SK-N-SH (cell line): Measurements from ENCODE around the gene MAGI2. TPM values are rescaled to one million over a fixed set of nuclear protein-coding genes. Genes with fewer than 3 reads are reported as not detected.
A peak's percentile ranks its signal among the peaks of the same experiment; 100 is the strongest.

Source experiments
- CTCF ChIA-PET: fragments of 300-600, 350-600 bp; formaldehyde crosslinking; extraction: SDS; loops from one replicate; lab custom pipeline; 2021; lab: Yijun Ruan, JAX
- POLR2A ChIA-PET: fragments of 350-600 bp; sonication (Branson Sonifier 250); formaldehyde crosslinking; extraction: SDS; loops from one replicate; lab custom pipeline; 2020; ENCODE audit warnings: antibody characterized with exemption, inconsistent platforms; lab: Yijun Ruan, JAX
- DNase-seq: peaks from one replicate; pipeline ENCODE4 v3.0.0; 2012
- H2AFZ ChIP-seq: fragments of 200-600 bp; sonication (generic); 2 replicates; pipeline ENCODE4 v1.8.1; 2016; ENCODE audit warnings: antibody characterized with exemption, mild to moderate bottlenecking, low read depth
- H3F3A ChIP-seq: fragments of 200-600 bp; sonication (generic); replicated peaks from 2 replicates; pipeline ENCODE3; 2016; ENCODE audit warnings: antibody characterized with exemption, mild to moderate bottlenecking; ENCODE audit not compliant: insufficient read depth
- H3K27ac ChIP-seq, 2 experiments: fragments of 200-500 bp in 1 of 2; fragments of 200-600 bp in 1 of 2; sonication (Bioruptor generic) in 1 of 2; sonication (generic), shearing (Covaris generic) in 1 of 2; 2 replicates each; pipeline versions ENCODE4 v1.5.1 to v1.6.1; 2014 to 2016; ENCODE audit warnings: low read depth in 2 of 2, inconsistent platforms in 1 of 2, low read length in 1 of 2, mild to moderate bottlenecking in 1 of 2, mixed read lengths in 1 of 2
- H3K27me3 ChIP-seq: fragments of 200-600 bp; sonication (generic), shearing (Covaris generic); 2 replicates; pipeline ENCODE4 v1.6.1; 2016; ENCODE audit warnings: mixed run types; ENCODE audit not compliant: insufficient read depth
- H3K36me3 ChIP-seq, 2 experiments: fragments of 200-500 bp in 1 of 2; fragments of 200-600 bp in 1 of 2; sonication (Bioruptor generic) in 1 of 2; sonication (generic) in 1 of 2; replicated peaks in 1 of 2; 2 replicates each; pipeline versions ENCODE3 to v1.5.1; 2014 to 2016; ENCODE audit warnings: low read length in 1 of 2, mild to moderate bottlenecking in 1 of 2; ENCODE audit not compliant: insufficient read depth in 2 of 2, control insufficient read depth in 1 of 2
- H3K4me1 ChIP-seq, 2 experiments: fragments of 200-500 bp in 1 of 2; fragments of 200-600 bp in 1 of 2; sonication (Bioruptor generic) in 1 of 2; sonication (generic), shearing (Covaris generic) in 1 of 2; 2 replicates each; pipeline versions ENCODE4 v1.5.1 to v1.6.1; 2014 to 2016; ENCODE audit warnings: low read depth in 1 of 2, low read length in 1 of 2, mixed run types in 1 of 2; ENCODE audit not compliant: insufficient read depth in 2 of 2, control insufficient read depth in 1 of 2
- H3K4me2 ChIP-seq: fragments of 200-600 bp; sonication (generic), shearing (Covaris generic); 2 replicates; pipeline ENCODE4 v1.6.1; 2017; ENCODE audit warnings: mixed run types
- H3K4me3 ChIP-seq, 2 experiments: fragments of 200-500 bp in 1 of 2; fragments of 200-600 bp in 1 of 2; sonication (Bioruptor generic) in 1 of 2; sonication (generic), shearing (Covaris generic) in 1 of 2; 2 replicates each; pipeline versions ENCODE4 v1.5.1 to v1.8.1; 2014 to 2016; ENCODE audit warnings: low read depth in 2 of 2, inconsistent platforms in 1 of 2, low read length in 1 of 2, mild to moderate bottlenecking in 1 of 2, mixed read lengths in 1 of 2, moderate library complexity in 1 of 2
- H3K79me2 ChIP-seq: fragments of 200-600 bp; sonication (generic); 2 replicates; pipeline ENCODE4 v1.8.1; 2017; ENCODE audit warnings: mild to moderate bottlenecking; ENCODE audit not compliant: insufficient read depth
- H3K9ac ChIP-seq: fragments of 200-600 bp; sonication (generic); 2 replicates; pipeline ENCODE4 v1.6.1; 2017; ENCODE audit warnings: mixed run types
- H3K9me2 ChIP-seq: fragments of 200-600 bp; sonication (generic); 2 replicates; pipeline ENCODE4 v1.6.1; 2017; ENCODE audit warnings: mixed run types
- H3K9me3 ChIP-seq: fragments of 200-600 bp; sonication (generic); 2 replicates; pipeline ENCODE4 v1.6.1; 2017; ENCODE audit warnings: mixed run types, mild to moderate bottlenecking, moderate library complexity
- H4K20me1 ChIP-seq: fragments of 200-600 bp; sonication (generic); 2 replicates; pipeline ENCODE4 v1.6.1; 2017; ENCODE audit warnings: mild to moderate bottlenecking, mixed run types; ENCODE audit not compliant: insufficient read depth
- CHD2 ChIP-seq: fragments of 150-350 bp; IDR thresholded peaks from 2 replicates; pipeline ENCODE4 v1.6.1; 2018; ENCODE audit warnings: low read length; ENCODE audit not compliant: partially characterized antibody
- CTCF ChIP-seq: fragments of 200-600 bp; sonication (generic); IDR thresholded peaks from 2 replicates; pipeline ENCODE4 v1.6.1; 2017; ENCODE audit warnings: antibody characterized with exemption, mild to moderate bottlenecking, moderate library complexity
- EP300 ChIP-seq, 2 experiments: IDR thresholded peaks; 2 replicates each; pipeline versions ENCODE4 v1.4.0 to v1.6.1; 2012; ENCODE audit warnings: borderline replicate concordance in 1 of 2, low read depth in 1 of 2, low read length in 1 of 2
- GATA2 ChIP-seq: sonication (generic); formaldehyde crosslinking; IDR thresholded peaks from 2 replicates; pipeline ENCODE4 v1.5.0; 2020; ENCODE audit warnings: mild to moderate bottlenecking, missing genetic modification reagents
- RCOR1 ChIP-seq: fragments of 150-350 bp; IDR thresholded peaks from 2 replicates; pipeline ENCODE4 v1.6.1; 2017; ENCODE audit warnings: antibody characterized with exemption, low read length
- TCF12 ChIP-seq: IDR thresholded peaks from 2 replicates; pipeline ENCODE4 v1.4.0; 2012
- TEAD4 ChIP-seq: IDR thresholded peaks from 2 replicates; pipeline ENCODE4 v1.4.0; 2012; ENCODE audit warnings: mild to moderate bottlenecking, borderline replicate concordance; ENCODE audit not compliant: insufficient read depth
- WGBS: methylation state at CpG from one replicate; pipeline ENCODE4 v1.1.6; 2017; ENCODE audit warnings: low lambda C conversion rate; 5-methylcytosine and 5-hydroxymethylcytosine counted together
- polyA plus RNA-seq, 3 experiments: library from polyadenylated mRNA; depleted of rRNA; stranded (reverse); fragments of >200 nt; gene quantifications; 2 replicates each; pipeline ENCODE4 v1.2.3, GENCODE V29; 2012
- TF ChIP-seq, protein P1 (sequence below): IDR thresholded peaks from 2 replicates; pipeline ENCODE4 v1.4.0; 2012; ENCODE audit warnings: low read depth, borderline replicate concordance
- TF ChIP-seq, protein P2 (sequence below): IDR thresholded peaks from 2 replicates; pipeline ENCODE4 v1.6.1; 2012; ENCODE audit warnings: mild to moderate bottlenecking, low read depth, low read length, moderate library complexity

The MAGI2 gene
- polyA plus RNA-seq, 1 of the 3 experiments (the other 2 are of a cell fraction), result 1.1 TPM

DNA sequence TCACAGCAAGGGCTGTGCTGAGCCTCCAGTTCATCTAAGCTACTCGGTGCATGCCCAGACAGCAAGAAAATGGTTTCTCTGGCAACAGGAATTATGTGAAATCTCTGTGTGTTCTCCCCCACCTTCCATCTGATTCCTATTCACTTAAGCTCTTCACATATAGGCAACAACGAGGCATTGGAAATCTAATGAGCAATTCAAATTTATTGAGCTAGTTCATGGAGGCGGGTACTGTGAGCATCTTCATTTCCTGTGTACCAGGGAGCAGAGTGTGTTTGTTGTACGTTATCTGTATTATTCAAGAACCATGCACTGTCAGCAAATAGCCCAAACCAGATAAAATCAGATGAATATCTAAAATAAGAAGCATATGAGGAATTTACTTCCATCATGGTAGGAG is 739.1 kb downstream of the MAGI2 start:
- Histone ChIP-seq H3K79me2 (no peaks in the 10 kb centered on the region), H3K4me2 (no peak overlapping the region), H3F3A (no peaks in the 10 kb centered on the region), H2AFZ (no peak overlapping the region), H3K9me3 (no peaks in the 10 kb centered on the region), H3K9ac (no peak overlapping the region), H4K20me1 (no peaks in the 10 kb centered on the region), H3K4me1 (peaks cover 0 to 4% of the 10 kb centered on the region in 2 experiments; a peak in 2 of 4 replicates), H3K9me2 (no peaks in the 10 kb centered on the region), H3K4me3 (no peak overlapping the region), H3K36me3 (no peaks in the 10 kb centered on the region), H3K27ac (peak overlapping the region in 1 of 2 experiments; percentile 43; a peak in 2 of 4 replicates), H3K27me3 (no peaks in the 10 kb centered on the region)
- ChIA-PET POLR2A (no interaction called here), CTCF (interaction anchor here (1.0 to 1.4 kb wide), 3 partner anchors 12 to 90 kb away, joined by 3 to 4 read pairs (median 3); no protein-coding TSS in a partner anchor)
- DNase-seq, result no peak
- TF ChIP-seq CHD2 (peak; percentile 28), RCOR1 (peak; percentile 40; the same call in 1 of the 2 replicates), EP300 (IDR thresholded peaks at IDR 0.05; ENCODE audit: borderline replicate concordance in 1 of 2, low read depth in 1 of 2, low read length in 1 of 2) (peak in 1 of 2 experiments; percentile 38; a peak in 1 of 4 replicates), TCF12 (peak; percentile 33), TEAD4 (no peak), GATA2 (CRISPR knock-in tag) (peak; percentile 90), CTCF (no peak)
- TF ChIP-seq, protein P1, sequence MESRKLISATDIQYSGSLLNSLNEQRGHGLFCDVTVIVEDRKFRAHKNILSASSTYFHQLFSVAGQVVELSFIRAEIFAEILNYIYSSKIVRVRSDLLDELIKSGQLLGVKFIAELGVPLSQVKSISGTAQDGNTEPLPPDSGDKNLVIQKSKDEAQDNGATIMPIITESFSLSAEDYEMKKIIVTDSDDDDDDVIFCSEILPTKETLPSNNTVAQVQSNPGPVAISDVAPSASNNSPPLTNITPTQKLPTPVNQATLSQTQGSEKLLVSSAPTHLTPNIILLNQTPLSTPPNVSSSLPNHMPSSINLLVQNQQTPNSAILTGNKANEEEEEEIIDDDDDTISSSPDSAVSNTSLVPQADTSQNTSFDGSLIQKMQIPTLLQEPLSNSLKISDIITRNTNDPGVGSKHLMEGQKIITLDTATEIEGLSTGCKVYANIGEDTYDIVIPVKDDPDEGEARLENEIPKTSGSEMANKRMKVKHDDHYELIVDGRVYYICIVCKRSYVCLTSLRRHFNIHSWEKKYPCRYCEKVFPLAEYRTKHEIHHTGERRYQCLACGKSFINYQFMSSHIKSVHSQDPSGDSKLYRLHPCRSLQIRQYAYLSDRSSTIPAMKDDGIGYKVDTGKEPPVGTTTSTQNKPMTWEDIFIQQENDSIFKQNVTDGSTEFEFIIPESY, result no peak
- TF ChIP-seq, protein P2, sequence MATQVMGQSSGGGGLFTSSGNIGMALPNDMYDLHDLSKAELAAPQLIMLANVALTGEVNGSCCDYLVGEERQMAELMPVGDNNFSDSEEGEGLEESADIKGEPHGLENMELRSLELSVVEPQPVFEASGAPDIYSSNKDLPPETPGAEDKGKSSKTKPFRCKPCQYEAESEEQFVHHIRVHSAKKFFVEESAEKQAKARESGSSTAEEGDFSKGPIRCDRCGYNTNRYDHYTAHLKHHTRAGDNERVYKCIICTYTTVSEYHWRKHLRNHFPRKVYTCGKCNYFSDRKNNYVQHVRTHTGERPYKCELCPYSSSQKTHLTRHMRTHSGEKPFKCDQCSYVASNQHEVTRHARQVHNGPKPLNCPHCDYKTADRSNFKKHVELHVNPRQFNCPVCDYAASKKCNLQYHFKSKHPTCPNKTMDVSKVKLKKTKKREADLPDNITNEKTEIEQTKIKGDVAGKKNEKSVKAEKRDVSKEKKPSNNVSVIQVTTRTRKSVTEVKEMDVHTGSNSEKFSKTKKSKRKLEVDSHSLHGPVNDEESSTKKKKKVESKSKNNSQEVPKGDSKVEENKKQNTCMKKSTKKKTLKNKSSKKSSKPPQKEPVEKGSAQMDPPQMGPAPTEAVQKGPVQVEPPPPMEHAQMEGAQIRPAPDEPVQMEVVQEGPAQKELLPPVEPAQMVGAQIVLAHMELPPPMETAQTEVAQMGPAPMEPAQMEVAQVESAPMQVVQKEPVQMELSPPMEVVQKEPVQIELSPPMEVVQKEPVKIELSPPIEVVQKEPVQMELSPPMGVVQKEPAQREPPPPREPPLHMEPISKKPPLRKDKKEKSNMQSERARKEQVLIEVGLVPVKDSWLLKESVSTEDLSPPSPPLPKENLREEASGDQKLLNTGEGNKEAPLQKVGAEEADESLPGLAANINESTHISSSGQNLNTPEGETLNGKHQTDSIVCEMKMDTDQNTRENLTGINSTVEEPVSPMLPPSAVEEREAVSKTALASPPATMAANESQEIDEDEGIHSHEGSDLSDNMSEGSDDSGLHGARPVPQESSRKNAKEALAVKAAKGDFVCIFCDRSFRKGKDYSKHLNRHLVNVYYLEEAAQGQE, result no peak
- WGBS, result 58% methylated on average over 4 of the region's 4 CpGs
